WERI-Rb-1 (cell line): ENCODE measurements around the gene SLC25A43.

ENCODE experiments used
- DNase-seq: peaks from one replicate; pipeline ENCODE4 v3.0.0-alpha.2; 2020
- H3K27ac ChIP-seq: fragments of 250-450 bp; sonication (Bioruptor Pico); 2 replicates; pipeline ENCODE4 v1.5.1; 2020; ENCODE audit warnings: mild to moderate bottlenecking, moderate library complexity
- H3K27me3 ChIP-seq: fragments of 250-450 bp; sonication (Bioruptor Pico); 2 replicates; pipeline ENCODE4 v1.5.1; 2021; ENCODE audit warnings: mild to moderate bottlenecking, low read depth, moderate library complexity; ENCODE audit not compliant: insufficient read depth, severe bottlenecking
- H3K36me3 ChIP-seq: fragments of 250-450 bp; sonication (Bioruptor Pico); 2 replicates; pipeline ENCODE4 v1.5.1; 2020; ENCODE audit warnings: mild to moderate bottlenecking, moderate library complexity
- H3K4me3 ChIP-seq: 2 replicates; pipeline ENCODE4 v1.5.1; 2011; ENCODE audit warnings: low read depth, mild to moderate bottlenecking, control low read depth, low read length
- H3K9me3 ChIP-seq: fragments of 250-450 bp; sonication (Bioruptor Pico); 2 replicates; pipeline ENCODE4 v1.5.1; 2021; ENCODE audit warnings: mild to moderate bottlenecking, moderate library complexity; ENCODE audit not compliant: severe bottlenecking
- CTCF ChIP-seq: IDR thresholded peaks from 2 replicates; pipeline ENCODE4 v1.5.1; 2011; ENCODE audit warnings: low read depth, mild to moderate bottlenecking, control low read depth, inconsistent platforms, low read length

The SLC25A43 gene

GRCh38 chrX:119453202-119453601 is 54.1 kb downstream of the SLC25A43 start:
- no peak for TF ChIP-seq CTCF
- Histone ChIP-seq H3K27me3 (peaks cover 6% of the 10 kb centered on the region), H3K27ac (no peak overlapping the region), H3K4me3 (no peak overlapping the region), H3K9me3 (no peaks in the 10 kb centered on the region), H3K36me3 (no peaks in the 10 kb centered on the region)
- no peak for DNase-seq

GRCh38 chrX:119455264-119455663 is 56.1 kb downstream of the SLC25A43 start:
- Histone ChIP-seq H3K27ac (no peak overlapping the region), H3K36me3 (no peaks in the 10 kb centered on the region), H3K4me3 (no peak overlapping the region), H3K27me3 (peaks cover 5% of the 10 kb centered on the region), H3K9me3 (no peaks in the 10 kb centered on the region)
- DNase-seq, result no peak
- TF ChIP-seq CTCF, result no peak

- H3K27me3 ChIP-seq, result peaks cover 2% of the 10 kb centered on the region
- TF ChIP-seq CTCF, result no peak
- H3K36me3 ChIP-seq, result no peaks in the 10 kb centered on the region
- H3K9me3 ChIP-seq, result no peaks in the 10 kb centered on the region
- DNase-seq, result no peak
- no peak overlapping the region for H3K27ac ChIP-seq
- H3K4me3 ChIP-seq, result no peak overlapping the region
These were observed 60.0 kb downstream of the SLC25A43 start for GRCh38 chrX:119459181-119459580.

GRCh38 chrX:119465555-119465954 is 66.4 kb downstream of the SLC25A43 start:
- no peak overlapping the region for H3K4me3 ChIP-seq
- H3K9me3 ChIP-seq, result no peaks in the 10 kb centered on the region
- DNase-seq, result no peak
- H3K27ac ChIP-seq, result no peak overlapping the region
- no peak for TF ChIP-seq CTCF
- peaks cover 9% of the 10 kb centered on the region for H3K27me3 ChIP-seq
- H3K36me3 ChIP-seq, result peaks cover 7% of the 10 kb centered on the region

- Histone ChIP-seq H3K9me3 (no peaks in the 10 kb centered on the region), H3K4me3 (no peak overlapping the region), H3K36me3 (peaks cover 14% of the 10 kb centered on the region), H3K27ac (no peak overlapping the region), H3K27me3 (peaks cover 9% of the 10 kb centered on the region)
- no peak for DNase-seq
- TF ChIP-seq CTCF, result no peak
These were observed 67.8 kb downstream of the SLC25A43 start for GRCh38 chrX:119466970-119467369.

GRCh38 chrX:119467433-119467832 is 68.3 kb downstream of the SLC25A43 start:
- H3K27ac ChIP-seq, result no peak overlapping the region

More at GRCh38 chrX:119467433-119467832, 68.3 kb downstream of the SLC25A43 start:
- TF ChIP-seq CTCF, result no peak
- DNase-seq, result no peak
- no peaks in the 10 kb centered on the region for H3K9me3 ChIP-seq
- H3K36me3 ChIP-seq, result peaks cover 14% of the 10 kb centered on the region
- no peak overlapping the region for H3K4me3 ChIP-seq
- H3K27me3 ChIP-seq, result peaks cover 7% of the 10 kb centered on the region
